ENCODE measurements around the gene LRP10.
"Not testable (repeated sequence)": the region's sequence is repeated elsewhere in the genome, so short reads cannot be mapped to it uniquely, and the experiment has no call there.

GRCh38 chr14:22829076-22829660, 42.4 kb upstream of the LRP10 start:
- TF ChIP-seq POLR2A, CTCF (IDR thresholded peaks at IDR 0.05): not testable (repeated sequence)
